ENCODE measurements around the gene SDR42E2.

The SDR42E2 gene

GRCh38 chr16:22233037-22233372, 70.7 kb downstream of the SDR42E2 start:
- no peak for TF ChIP-seq CTCF (conservative IDR thresholded peaks at IDR 0.05; ENCODE audit: low read depth, low read length)
- no peak overlapping the region for H3K4me3 ChIP-seq (ENCODE audit: low read length)
- DNase-seq (ENCODE audit: low read depth), result no peak

- no peak for DNase-seq (ENCODE audit: low read depth)
- TF ChIP-seq CTCF (conservative IDR thresholded peaks at IDR 0.05; ENCODE audit: low read depth, low read length), result no peak
- no peak overlapping the region for H3K4me3 ChIP-seq (ENCODE audit: low read length)
Observed at GRCh38 chr16:22235839-22236745, 73.8 kb downstream of the SDR42E2 start.

- DNase-seq (ENCODE audit: low read depth), result no peak
- no peak for TF ChIP-seq CTCF (conservative IDR thresholded peaks at IDR 0.05; ENCODE audit: low read depth, low read length)
- no peak overlapping the region for H3K4me3 ChIP-seq (ENCODE audit: low read length)
Observed at GRCh38 chr16:22239131-22239805, 77.0 kb downstream of the SDR42E2 start.

GRCh38 chr16:22240023-22240710, 77.9 kb downstream of the SDR42E2 start:
- H3K4me3 ChIP-seq (ENCODE audit: low read length), result no peak overlapping the region
- DNase-seq (ENCODE audit: low read depth), result no peak
- no peak for TF ChIP-seq CTCF (conservative IDR thresholded peaks at IDR 0.05; ENCODE audit: low read depth, low read length)
